Measurements from ENCODE around the gene SELENOV.

Gene SELENOV

GRCh38 chr19:39498798-39499642, 15.9 kb upstream of the SELENOV start, which contains the start of gene DLL3:
Gene DLL3, plus strand, starts transcription at chr19:39498947. Its CDS starts 28 bp downstream, at chr19:39498975.
- ChIA-PET POLR2A (ENCODE audit: low non-redundant PET) (no interaction called here), CTCF (interaction anchor here (0.6 to 2.2 kb wide), 3 partner anchors 16 to 559 kb away, joined by 5 to 11 read pairs (median 5); partner anchors contain the start of genes EID2B and SELENOV)
- TF ChIP-seq CTCF (conservative IDR thresholded peaks at IDR 0.05; ENCODE audit: low read depth): no peak
- H3K27ac ChIP-seq: no peak within 1 kb of the TSS
- no peak for DNase-seq (ENCODE audit: low spot score)

GRCh38 chr19:39499932-39500331, 15.0 kb upstream of the SELENOV start:
- H3K27ac ChIP-seq: no peak overlapping the region
- POLR2A ChIA-PET (ENCODE audit: low non-redundant PET): no interaction called here
- CTCF ChIA-PET: interaction anchor here (0.6 kb wide), 1 partner anchor 389 kb away, joined by 3 read pairs; no protein-coding TSS in a partner anchor
- no peak for TF ChIP-seq CTCF (conservative IDR thresholded peaks at IDR 0.05; ENCODE audit: low read depth)
- no peak for DNase-seq (ENCODE audit: low spot score)

- no peak for DNase-seq (ENCODE audit: low spot score)
- ChIA-PET POLR2A (ENCODE audit: low non-redundant PET) (no interaction called here), CTCF (interaction anchor here (0.5 to 1.0 kb wide), 3 partner anchors 27 to 805 kb away, joined by 3 to 4 read pairs (median 3); no protein-coding TSS in a partner anchor)
- no peak overlapping the region for H3K27ac ChIP-seq
- TF ChIP-seq CTCF (conservative IDR thresholded peaks at IDR 0.05; ENCODE audit: low read depth): no peak
Observed at GRCh38 chr19:39500543-39500942, 14.4 kb upstream of the SELENOV start.

- TF ChIP-seq CTCF (conservative IDR thresholded peaks at IDR 0.05; ENCODE audit: low read depth): no peak
- no peak for DNase-seq (ENCODE audit: low spot score)
- H3K27ac ChIP-seq: no peak overlapping the region
- POLR2A ChIA-PET (ENCODE audit: low non-redundant PET): no interaction called here
- CTCF ChIA-PET: interaction anchor here (0.5 to 1.0 kb wide), 2 partner anchors 27 to 804 kb away, joined by 3 to 4 read pairs; no protein-coding TSS in a partner anchor
Observed at GRCh38 chr19:39501340-39501739, 13.6 kb upstream of the SELENOV start.

- ChIA-PET CTCF (interaction anchor here (0.5 to 1.7 kb wide), 15 partner anchors 11 to 866 kb away, joined by 3 to 14 read pairs (median 5); partner anchors contain the start of genes EID2B and SELENOV), POLR2A (ENCODE audit: low non-redundant PET) (no interaction called here)
- peak; percentile 57 for DNase-seq (ENCODE audit: low spot score)
- TF ChIP-seq CTCF (conservative IDR thresholded peaks at IDR 0.05; ENCODE audit: low read depth): peak; percentile 87
- H3K27ac ChIP-seq: no peak overlapping the region
Observed at GRCh38 chr19:39502640-39503417, 12.1 kb upstream of the SELENOV start.

GRCh38 chr19:39506598-39506943, 8.4 kb upstream of the SELENOV start:
- ChIA-PET CTCF (interaction anchor here (0.8 kb wide), 1 partner anchor 26 kb away, joined by 3 read pairs; the partner anchor contains the start of gene EID2B), POLR2A (ENCODE audit: low non-redundant PET) (no interaction called here)
- TF ChIP-seq CTCF (conservative IDR thresholded peaks at IDR 0.05; ENCODE audit: low read depth): no peak
- no peak for DNase-seq (ENCODE audit: low spot score)
- H3K27ac ChIP-seq: peak overlapping the region; percentile 18; the same call in 1 of the 2 replicates

Measured in RWPE1 (cell line).